K562 (cell line): Measurements from ENCODE around the gene SPSB1. TPM values are rescaled to one million over a fixed set of nuclear protein-coding genes. Genes with fewer than 3 reads are reported as not detected.

Experiments used
- ATAC-seq: fragments of 200-7000 bp; cut with Tn5 transposase; 3 replicates; pipeline ENCODE4 v1.9.1; 2020; ENCODE audit warnings: moderate library complexity
- BruUV-seq: library from RNA; stranded (reverse); fragments of 400-500 nt; replicated peaks from 2 replicates; lab custom pipeline; 2021; lab: Mats Ljungman, UMichigan
- CTCF ChIA-PET: fragments of 300-600 bp; formaldehyde crosslinking; extraction: SDS; loops from one replicate; lab custom pipeline; 2021; ENCODE audit warnings: low intra/inter-chr PET ratio; lab: Yijun Ruan, JAX
- POLR2A ChIA-PET: fragments of 300-600, 350-650 bp; sonication (Branson Sonifier 250); formaldehyde crosslinking; extraction: SDS; loops from one replicate; lab custom pipeline; 2021; ENCODE audit warnings: antibody characterized with exemption, inconsistent platforms; lab: Yijun Ruan, JAX
- DNase-seq, 4 experiments: peaks; one replicate each; pipeline versions ENCODE4 v3.0.0 to v3.0.0-alpha.2; 2011 to 2018; ENCODE audit warnings: low spot score in 3 of 4, mixed read lengths in 3 of 4; ENCODE audit errors: extremely low read depth in 1 of 4
- FAIRE-seq: peaks from 2 replicates; lab custom pipeline; 2011; peaks lifted over from hg19 to GRCh38; lab: Jason Lieb, UNC
- H2AFZ ChIP-seq: 2 replicates; pipeline ENCODE4 v1.6.0; 2011; ENCODE audit warnings: low read depth, low read length, control low read depth, inconsistent platforms
- H3K27ac ChIP-seq: fragments of 200-600 bp; 3 replicates; pipeline ENCODE4 v1.8.0; 2011; ENCODE audit warnings: low read depth, mild to moderate bottlenecking, control low read depth, inconsistent platforms, low read length, moderate library complexity, mixed read lengths; ENCODE audit errors: extremely low read depth
- H3K27me3 ChIP-seq, 2 experiments: fragments of 300-600 bp in 1 of 2; 2 replicates in 1 of 2; 3 replicates in 1 of 2; pipeline versions ENCODE4 v1.6.0 to v1.8.0; 2011; ENCODE audit warnings: inconsistent platforms in 2 of 2, low read length in 2 of 2, mild to moderate bottlenecking in 1 of 2, mixed read lengths in 1 of 2, moderate library complexity in 1 of 2; ENCODE audit not compliant: control insufficient read depth in 2 of 2, insufficient read depth in 2 of 2
- H3K36me3 ChIP-seq: fragments of 300-600 bp; 3 replicates; pipeline ENCODE4 v1.8.0; 2011; ENCODE audit warnings: mild to moderate bottlenecking, low read length, inconsistent platforms; ENCODE audit not compliant: control insufficient read depth, insufficient read depth
- H3K4me1 ChIP-seq, 2 experiments: fragments of 200-600 bp in 1 of 2; replicated peaks in 1 of 2; 2 replicates in 1 of 2; 3 replicates in 1 of 2; pipeline versions ENCODE4 v1.5.1 to v1.8.0; 2011; ENCODE audit warnings: inconsistent platforms in 2 of 2, low read length in 2 of 2, mild to moderate bottlenecking in 1 of 2, mixed read lengths in 1 of 2, moderate library complexity in 1 of 2; ENCODE audit not compliant: control insufficient read depth in 2 of 2, insufficient read depth in 2 of 2
- H3K4me2 ChIP-seq: 2 replicates; pipeline ENCODE4 v1.6.1; 2011; ENCODE audit warnings: low read length, control low read depth, inconsistent platforms, mixed read lengths; ENCODE audit not compliant: insufficient read depth
- H3K4me3 ChIP-seq: fragments of 200-600 bp; sonication (generic), shearing (Covaris generic); 2 replicates; pipeline ENCODE4 v1.5.1; 2016; ENCODE audit warnings: control low read depth, inconsistent platforms
- H3K79me2 ChIP-seq: fragments of 200-600 bp; 3 replicates; pipeline ENCODE4 v1.8.0; 2011; ENCODE audit warnings: low read length, inconsistent platforms; ENCODE audit not compliant: control insufficient read depth, insufficient read depth
- H3K9ac ChIP-seq, 2 experiments: 2 replicates each; pipeline versions ENCODE4 v1.6.0 to v1.6.1; 2011; ENCODE audit warnings: low read depth in 2 of 2, low read length in 2 of 2, control low read depth in 1 of 2, inconsistent platforms in 1 of 2, mild to moderate bottlenecking in 1 of 2, mixed read lengths in 1 of 2; ENCODE audit not compliant: insufficient read depth in 1 of 2
- H3K9me1 ChIP-seq: one replicate; pipeline ENCODE4 v1.6.0; 2011; ENCODE audit warnings: inconsistent platforms, mild to moderate bottlenecking, low read length, moderate library complexity; ENCODE audit not compliant: control insufficient read depth, insufficient read depth
- H3K9me3 ChIP-seq: replicated peaks from 2 replicates; pipeline ENCODE4 v1.5.1; 2011; ENCODE audit warnings: low read depth, low read length, inconsistent platforms; ENCODE audit not compliant: control insufficient read depth, insufficient read depth
- H4K20me1 ChIP-seq: replicated peaks from 2 replicates; pipeline ENCODE4 v1.6.1; 2011; ENCODE audit warnings: low read length, inconsistent platforms, mixed read lengths; ENCODE audit not compliant: control insufficient read depth, insufficient read depth
- HMGN3 ChIP-seq: IDR thresholded peaks from 2 replicates; pipeline ENCODE4 v1.6.1; 2011; ENCODE audit warnings: borderline replicate concordance, low read depth, mild to moderate bottlenecking, mixed read lengths, low read length; ENCODE audit not compliant: insufficient read length; ENCODE audit errors: extremely low read depth
- KDM1A ChIP-seq, 2 experiments: fragments of 450-650 bp; IDR thresholded peaks; 2 replicates each; pipeline ENCODE4 v1.6.1; 2016; ENCODE audit warnings: mild to moderate bottlenecking in 2 of 2
- KLF10 ChIP-seq: fragments of 250-450 bp; sonication (Bioruptor Pico); IDR thresholded peaks from 2 replicates; pipeline ENCODE4 v1.6.1; 2021; ENCODE audit warnings: matching md5 sums
- SIN3A ChIP-seq, 2 experiments: fragments of 150-350 bp in 1 of 2; IDR thresholded peaks; 2 replicates each; pipeline ENCODE4 v1.6.1; 2011 to 2016; ENCODE audit warnings: borderline replicate concordance in 2 of 2, low read depth in 2 of 2, low read length in 2 of 2, mild to moderate bottlenecking in 2 of 2, moderate library complexity in 2 of 2; ENCODE audit not compliant: control insufficient read depth in 1 of 2
- SPI1 ChIP-seq: IDR thresholded peaks from 2 replicates; pipeline ENCODE4 v1.6.1; 2011; ENCODE audit warnings: low read depth, low read length, control low read depth, borderline replicate concordance
- TRIM24 ChIP-seq, 2 experiments: fragments of 450-650 bp; IDR thresholded peaks; 2 replicates each; pipeline ENCODE4 v1.6.1; 2016
- ZNF644 ChIP-seq: fragments of 200-800 bp; sonication (Bioruptor generic); IDR thresholded peaks from 2 replicates; pipeline ENCODE4 v1.6.1; 2016; ENCODE audit warnings: low read depth, missing genetic modification characterization, missing compliant biosample characterization
- WGBS: fragments of 100-300 bp; shearing (Covaris generic); methylation state at CpG from one replicate; pipeline ENCODE4 v1.1.6; 2016; ENCODE audit warnings: low coverage, mixed read lengths; ENCODE audit not compliant: insufficient coverage; ENCODE audit errors: missing lambda C conversion rate; 5-methylcytosine and 5-hydroxymethylcytosine counted together
- in situ Hi-C: fragments of 300-500 bp; cut with MboI; formaldehyde crosslinking; loops from 4 replicates; pipeline ENCODE4 v1.15.0; 2018; ENCODE audit warnings: inconsistent platforms, mixed read lengths
- intact Hi-C: fragments of 100-400 bp; cut with micrococcal nuclease; formaldehyde crosslinking; loops from 2 replicates; pipeline ENCODE4 v1.14.2; 2022
- polyA plus RNA-seq, 8 experiments: library from polyadenylated mRNA; depleted of rRNA in 4 of 8; stranded (reverse) in 5 of 8; unstranded in 3 of 8; fragments of >200 nt; fragmentation: Nextera tagmentation in 2 of 8; fragmentation: Illumina TruSeq in 1 of 8; extraction: Ambion mirVana in 2 of 8; extraction: Trizol in 1 of 8; gene quantifications; 2 replicates each; pipeline versions ENCODE4 v1.2.1 to v1.2.3, GENCODE V29; 2011 to 2014; ENCODE audit warnings: inconsistent platforms in 1 of 8, missing spikeins in 1 of 8
- total RNA-seq, 7 experiments: library from RNA; depleted of rRNA in 6 of 7; stranded (reverse); fragments of >200 nt in 6 of 7; fragmentation: Illumina TruSeq in 2 of 7; extraction: Trizol in 2 of 7; gene quantifications; 2 replicates each; pipeline versions ENCODE4 v1.2.1 to v1.2.3, GENCODE V29; 2011 to 2021; ENCODE audit warnings: low replicate concordance in 1 of 7
- TF ChIP-seq, protein P1 (sequence below): sonication (generic); formaldehyde crosslinking; IDR thresholded peaks from 2 replicates; pipeline ENCODE4 v1.8.0; 2023; ENCODE audit warnings: mild to moderate bottlenecking, missing genetic modification reagents

Gene SPSB1
- total and polyA plus RNA-seq, 9 of the 15 experiments (the other 6 are each of a cell fraction or from before 2014, with no cell fraction given) = 0.06 to 0.35 (median 0.14) TPM; not detected in 6

DNA sequence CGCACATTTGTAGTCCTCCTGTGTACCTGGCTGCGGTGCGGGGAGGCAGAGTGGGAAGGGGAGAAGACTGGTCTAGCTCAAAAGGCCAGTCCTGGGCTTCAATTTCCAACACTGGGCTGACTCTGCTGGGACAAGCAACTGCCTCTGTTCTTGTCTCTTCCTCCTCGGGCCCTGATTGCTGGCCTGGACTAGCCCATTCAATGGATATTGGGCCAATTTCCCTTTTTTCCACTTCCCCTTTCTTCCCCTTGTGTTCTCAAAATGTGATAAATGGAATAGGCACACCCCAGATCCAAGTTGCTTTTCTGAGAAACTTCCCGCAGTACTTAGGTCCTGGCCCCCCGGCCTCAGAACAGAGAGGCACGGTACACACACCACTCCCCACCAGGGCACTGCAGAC lies 48.2 kb downstream of the SPSB1 start:
- Histone ChIP-seq H4K20me1 (peaks cover 34% of the 10 kb centered on the region), H3K9me1 (no peaks in the 10 kb centered on the region), H3K27ac (no peak overlapping the region), H3K4me2 (no peak overlapping the region), H3K36me3 (no peaks in the 10 kb centered on the region), H3K9me3 (no peaks in the 10 kb centered on the region), H3K27me3 (peaks cover 74 to 92% of the 10 kb centered on the region in 2 experiments), H3K4me3 (no peak overlapping the region), H3K79me2 (no peaks in the 10 kb centered on the region), H3K9ac (no peak overlapping the region), H2AFZ (no peak overlapping the region), H3K4me1 (peaks cover 0 to 4% of the 10 kb centered on the region in 2 experiments; a peak in 1 of 5 replicates)
- CTCF ChIA-PET = interaction anchor here (0.6 kb wide), 1 partner anchor 1301 kb away, joined by 4 read pairs; no protein-coding TSS in a partner anchor
- ATAC-seq (no peak), DNase-seq (no peak), FAIRE-seq (no peak)
- in situ Hi-C loops (no loop called here), intact Hi-C loops (no loop called here)
- WGBS = 0% methylated on average over 7 of the region's 7 CpGs
- no peak for TF ChIP-seq HMGN3
- TF ChIP-seq SIN3A (IDR thresholded peaks at IDR 0.05; ENCODE audit: borderline replicate concordance in 2 of 2, control insufficient read depth in 1 of 2, low read depth in 2 of 2, low read length in 2 of 2) = no peak
- TF ChIP-seq SPI1 = peak; percentile 95
- POLR2A ChIA-PET = no interaction called here
- BruUV-seq = no TSS peak

DNA sequence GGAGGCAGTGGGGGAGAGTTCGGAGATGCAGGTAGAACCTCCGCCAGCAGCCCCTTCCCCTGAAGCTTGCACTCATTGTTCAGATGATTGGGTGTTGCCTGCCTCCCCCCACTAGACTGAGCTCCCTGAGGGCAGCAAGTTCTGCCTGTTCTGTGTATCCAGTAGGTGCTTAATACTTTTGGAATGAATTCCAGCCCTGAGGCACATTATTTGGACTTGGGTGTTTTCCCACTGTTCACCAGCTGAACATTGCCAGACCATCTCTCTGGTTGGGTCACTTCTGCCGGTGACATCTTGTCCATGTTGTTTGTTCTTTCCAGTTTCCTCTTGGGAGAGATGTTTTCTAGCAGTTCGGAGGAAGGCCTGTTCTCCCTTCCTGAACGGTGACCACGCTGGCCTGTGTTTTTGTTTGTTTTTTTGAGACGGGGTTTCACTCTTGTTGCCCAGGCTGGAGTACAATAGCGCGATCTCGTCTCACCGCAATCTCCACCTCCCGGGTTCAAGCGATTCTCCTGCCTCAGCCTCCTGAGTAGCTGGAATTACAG lies 48.7 kb downstream of the SPSB1 start:
- BruUV-seq = no TSS peak
- ChIA-PET CTCF (no interaction called here), POLR2A (interaction anchor here (1.1 kb wide), 1 partner anchor 10 kb away, joined by 3 read pairs; no protein-coding TSS in a partner anchor)
- H3K4me3 ChIP-seq = no peak overlapping the region
- intact Hi-C loops = no loop called here
- in situ Hi-C loops = no loop called here
- no peak overlapping the region for H3K27ac ChIP-seq
- FAIRE-seq (no peak), DNase-seq (no peak), ATAC-seq (no peak)
- H3K79me2 ChIP-seq = no peaks in the 10 kb centered on the region
- peaks cover 34% of the 10 kb centered on the region for H4K20me1 ChIP-seq
- WGBS = 25% methylated on average over 11 of the region's 13 CpGs
- no peaks in the 10 kb centered on the region for H3K36me3 ChIP-seq
- no peaks in the 10 kb centered on the region for H3K9me3 ChIP-seq
- H3K4me1 ChIP-seq = peaks cover 0 to 4% of the 10 kb centered on the region in 2 experiments; a peak in 1 of 5 replicates
- TF ChIP-seq, protein P1, sequence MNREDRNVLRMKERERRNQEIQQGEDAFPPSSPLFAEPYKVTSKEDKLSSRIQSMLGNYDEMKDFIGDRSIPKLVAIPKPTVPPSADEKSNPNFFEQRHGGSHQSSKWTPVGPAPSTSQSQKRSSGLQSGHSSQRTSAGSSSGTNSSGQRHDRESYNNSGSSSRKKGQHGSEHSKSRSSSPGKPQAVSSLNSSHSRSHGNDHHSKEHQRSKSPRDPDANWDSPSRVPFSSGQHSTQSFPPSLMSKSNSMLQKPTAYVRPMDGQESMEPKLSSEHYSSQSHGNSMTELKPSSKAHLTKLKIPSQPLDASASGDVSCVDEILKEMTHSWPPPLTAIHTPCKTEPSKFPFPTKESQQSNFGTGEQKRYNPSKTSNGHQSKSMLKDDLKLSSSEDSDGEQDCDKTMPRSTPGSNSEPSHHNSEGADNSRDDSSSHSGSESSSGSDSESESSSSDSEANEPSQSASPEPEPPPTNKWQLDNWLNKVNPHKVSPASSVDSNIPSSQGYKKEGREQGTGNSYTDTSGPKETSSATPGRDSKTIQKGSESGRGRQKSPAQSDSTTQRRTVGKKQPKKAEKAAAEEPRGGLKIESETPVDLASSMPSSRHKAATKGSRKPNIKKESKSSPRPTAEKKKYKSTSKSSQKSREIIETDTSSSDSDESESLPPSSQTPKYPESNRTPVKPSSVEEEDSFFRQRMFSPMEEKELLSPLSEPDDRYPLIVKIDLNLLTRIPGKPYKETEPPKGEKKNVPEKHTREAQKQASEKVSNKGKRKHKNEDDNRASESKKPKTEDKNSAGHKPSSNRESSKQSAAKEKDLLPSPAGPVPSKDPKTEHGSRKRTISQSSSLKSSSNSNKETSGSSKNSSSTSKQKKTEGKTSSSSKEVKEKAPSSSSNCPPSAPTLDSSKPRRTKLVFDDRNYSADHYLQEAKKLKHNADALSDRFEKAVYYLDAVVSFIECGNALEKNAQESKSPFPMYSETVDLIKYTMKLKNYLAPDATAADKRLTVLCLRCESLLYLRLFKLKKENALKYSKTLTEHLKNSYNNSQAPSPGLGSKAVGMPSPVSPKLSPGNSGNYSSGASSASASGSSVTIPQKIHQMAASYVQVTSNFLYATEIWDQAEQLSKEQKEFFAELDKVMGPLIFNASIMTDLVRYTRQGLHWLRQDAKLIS (CRISPR knock-in tag) = no peak
- TF ChIP-seq KDM1A (IDR thresholded peaks at IDR 0.05) (no peak), TRIM24 (IDR thresholded peaks at IDR 0.05) (no peak), KLF10 (CRISPR knock-in tag) (no peak), ZNF644 (tag) (no peak)
- H2AFZ ChIP-seq = no peak overlapping the region
- H3K27me3 ChIP-seq = peaks cover 76 to 96% of the 10 kb centered on the region in 2 experiments
- H3K4me2 ChIP-seq = no peak overlapping the region
- H3K9ac ChIP-seq = no peak overlapping the region
- no peaks in the 10 kb centered on the region for H3K9me1 ChIP-seq
